Hypothalamus (tissue), 51 donors: ENCODE data around the gene DAP.
A peak's percentile ranks its signal among the peaks of the same experiment; 100 is the strongest.

ENCODE experiments used
- DNase-seq, 51 donors: peaks; one replicate each; lab custom pipeline; 2025; lab: John Stamatoyannopoulos, UW

DAP gene

DNA sequence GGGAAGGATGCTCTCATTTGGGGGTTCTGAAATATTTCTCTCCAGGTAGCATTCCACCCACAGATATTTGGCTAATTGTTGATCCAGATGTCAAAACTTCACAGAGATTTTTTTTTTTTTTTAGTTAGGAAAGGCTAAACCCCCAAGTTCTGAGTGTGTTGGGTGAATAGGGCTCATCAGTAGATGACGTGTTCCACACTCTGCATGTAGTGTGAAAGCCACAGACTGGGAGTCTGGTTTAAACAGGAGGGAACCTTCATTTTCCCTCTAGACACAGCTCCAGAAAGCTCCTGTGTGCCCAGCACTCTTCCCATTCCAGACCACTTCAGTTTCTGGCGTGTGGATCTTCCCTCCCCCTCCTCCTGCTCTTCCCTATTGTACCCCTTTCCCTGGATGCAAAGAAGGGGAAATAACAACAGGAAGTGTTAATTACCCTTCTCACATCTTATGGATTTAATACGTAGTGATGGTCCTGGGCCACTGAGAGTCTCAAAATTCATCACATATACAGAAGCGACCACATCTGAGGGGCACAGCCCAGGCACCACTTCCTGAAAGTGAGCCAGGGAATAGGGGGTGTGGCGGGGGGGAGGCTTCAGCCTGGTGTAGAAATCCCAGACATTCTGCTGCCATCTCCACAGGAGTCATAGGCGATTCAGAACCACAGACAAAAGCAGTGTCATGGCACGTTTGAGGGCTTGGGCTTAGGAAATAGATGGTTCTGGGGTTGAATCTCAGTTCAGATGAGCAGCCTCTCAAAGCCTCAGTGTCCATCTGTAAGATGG lies 65.1 kb downstream of the DAP start:
- no peak for DNase-seq

DNA sequence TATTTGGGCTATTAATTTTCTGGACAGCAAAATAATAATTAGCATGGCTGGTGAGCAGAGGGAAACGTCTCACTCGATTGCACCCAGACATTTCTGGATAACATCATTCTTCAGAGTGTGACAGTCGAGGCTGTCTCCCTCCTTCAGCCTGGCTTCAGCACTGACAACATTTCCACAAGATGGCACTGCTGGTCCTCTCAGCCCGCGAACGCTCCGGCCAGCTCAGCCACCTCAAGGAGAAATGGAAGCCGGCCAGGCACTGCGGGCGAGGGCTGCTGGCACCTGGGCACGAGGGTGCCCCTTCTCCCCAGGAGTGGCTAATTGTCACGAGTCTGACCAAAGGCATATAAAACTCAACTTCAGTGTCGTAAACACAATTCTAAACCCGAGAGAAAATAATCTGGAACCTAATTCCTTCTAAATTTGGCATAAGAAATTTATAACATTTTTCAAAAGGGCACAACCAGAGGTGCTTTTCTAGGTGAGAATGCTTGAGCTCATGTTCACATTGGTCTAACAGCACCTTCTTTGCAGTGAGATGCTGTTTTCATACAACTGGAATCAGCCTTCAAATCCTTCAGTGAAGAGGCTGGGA lies 65.9 kb downstream of the DAP start:
- DNase-seq, result peak in 50 of 51 donors; percentile 4 to 81 (median 48)

DNA sequence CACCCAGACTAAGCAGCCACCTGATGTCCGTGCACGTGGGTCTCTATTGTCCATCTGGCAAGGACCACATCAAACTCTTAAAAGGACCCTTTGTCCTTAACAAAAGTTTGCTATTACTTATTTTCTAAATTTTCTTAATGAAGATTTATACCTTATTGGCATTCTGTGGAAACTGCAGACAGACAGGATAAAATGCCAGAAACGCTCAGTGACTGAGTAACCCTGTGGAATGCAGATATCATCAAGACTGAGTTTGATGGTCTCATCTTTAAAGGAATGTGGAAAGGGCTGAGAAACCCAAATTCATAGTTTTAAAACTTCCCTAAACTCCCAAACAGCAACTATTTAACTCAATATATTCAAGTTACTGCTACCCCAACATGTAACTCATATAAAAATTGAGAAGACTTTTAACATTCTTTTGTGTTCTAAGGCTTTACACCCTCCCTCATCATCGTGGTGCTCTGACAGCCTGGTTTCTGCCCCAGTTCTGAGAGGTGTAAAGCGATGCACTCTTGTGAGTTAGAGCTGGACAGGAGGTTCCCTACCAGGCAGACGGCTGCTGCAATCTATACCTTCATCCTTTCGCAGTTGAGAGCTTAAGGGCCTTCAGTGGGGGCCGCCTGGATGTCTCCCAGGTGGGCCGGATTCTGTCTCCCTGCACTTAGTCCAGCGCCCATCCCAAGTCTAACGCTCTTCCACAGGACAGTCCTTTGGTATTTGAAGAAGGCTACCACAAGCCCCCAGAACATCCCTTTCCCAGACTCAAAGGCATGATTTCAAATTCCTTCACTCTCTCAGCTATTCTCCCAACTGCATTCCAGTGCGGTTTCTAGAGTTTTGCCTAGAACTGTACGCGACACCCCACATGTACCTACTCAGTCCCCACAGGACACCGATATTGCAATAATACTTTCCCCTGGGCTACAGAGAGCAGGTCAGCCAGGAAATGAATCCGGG lies 68.9 kb downstream of the DAP start:
- no peak for DNase-seq

DNA sequence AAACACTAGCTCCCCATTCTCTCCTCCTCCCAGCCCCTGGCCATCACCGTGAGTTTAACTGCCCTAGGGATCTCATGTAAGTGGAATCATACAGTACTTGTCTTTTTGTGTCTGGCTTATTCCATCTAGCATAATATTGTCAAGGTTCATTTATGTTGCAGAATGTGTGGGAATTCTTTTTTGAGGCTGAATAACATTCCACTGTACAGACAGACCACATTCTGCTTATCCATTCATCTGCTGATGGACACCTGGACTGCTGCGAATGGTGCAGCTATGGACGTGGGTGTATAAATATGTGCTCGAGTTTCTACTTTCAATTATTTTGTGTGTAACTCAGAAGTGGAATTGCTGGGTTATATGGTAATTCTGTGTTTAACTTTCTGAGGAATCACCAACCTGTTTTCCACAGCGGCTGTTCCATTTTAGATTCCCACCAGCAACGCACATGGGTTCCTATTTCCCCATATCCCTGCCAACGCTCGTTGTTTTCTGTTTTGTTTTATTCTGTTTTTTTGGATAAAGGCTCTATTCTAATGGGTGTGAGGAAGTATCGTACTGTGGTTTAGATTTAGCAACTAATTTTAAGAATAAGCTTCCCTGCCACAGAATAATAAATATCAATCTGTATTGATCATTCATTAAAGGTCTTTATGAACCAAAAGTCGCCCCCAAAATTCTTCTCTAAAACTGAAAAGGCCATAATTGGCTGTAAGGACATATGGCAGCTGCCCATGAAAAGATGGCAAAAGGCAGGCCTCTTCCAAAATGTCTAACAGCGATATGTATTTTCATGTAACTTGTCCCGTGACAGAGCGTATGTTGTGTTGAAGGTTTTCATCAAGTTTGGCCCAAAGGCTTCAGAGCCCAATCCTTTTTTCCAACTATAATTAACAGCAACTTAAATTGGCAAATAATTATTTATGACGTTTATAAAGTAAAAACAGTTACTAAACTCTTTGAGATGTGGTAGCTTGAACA lies 70.3 kb downstream of the DAP start:
- no peak for DNase-seq

DNA sequence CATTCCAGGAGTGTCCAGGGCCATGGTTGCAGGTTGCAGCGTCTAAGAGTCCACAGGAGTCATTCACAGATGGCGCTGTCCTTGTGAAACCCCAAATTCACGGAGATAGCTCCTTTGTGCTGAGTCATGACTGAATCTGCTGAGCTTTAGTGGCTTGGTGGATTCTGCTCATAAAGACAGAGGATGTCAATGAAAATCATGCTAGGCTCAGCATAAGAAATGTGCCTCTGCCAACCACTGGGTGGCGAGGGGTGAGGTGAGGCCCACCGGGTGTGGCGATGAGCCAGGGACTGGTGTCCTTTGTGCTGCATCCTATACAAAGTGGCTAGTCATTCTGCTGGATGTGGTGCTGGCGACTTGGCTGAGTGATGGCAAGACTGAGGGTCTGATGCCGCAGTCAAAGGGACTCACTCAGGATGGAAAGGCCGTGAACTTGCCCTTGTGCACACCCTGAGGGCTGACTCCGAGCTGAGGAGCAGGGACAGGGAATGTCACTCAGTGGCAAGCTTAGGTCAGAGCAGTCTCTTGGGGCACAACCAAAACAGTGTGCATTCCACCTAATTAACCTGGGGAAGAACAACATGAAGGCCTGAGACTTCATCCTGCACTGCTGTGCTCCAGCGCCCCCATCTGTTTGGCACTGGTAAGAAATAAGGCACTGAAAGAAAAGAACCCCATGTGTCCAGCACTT lies 71.5 kb downstream of the DAP start:
- no peak for DNase-seq

DNA sequence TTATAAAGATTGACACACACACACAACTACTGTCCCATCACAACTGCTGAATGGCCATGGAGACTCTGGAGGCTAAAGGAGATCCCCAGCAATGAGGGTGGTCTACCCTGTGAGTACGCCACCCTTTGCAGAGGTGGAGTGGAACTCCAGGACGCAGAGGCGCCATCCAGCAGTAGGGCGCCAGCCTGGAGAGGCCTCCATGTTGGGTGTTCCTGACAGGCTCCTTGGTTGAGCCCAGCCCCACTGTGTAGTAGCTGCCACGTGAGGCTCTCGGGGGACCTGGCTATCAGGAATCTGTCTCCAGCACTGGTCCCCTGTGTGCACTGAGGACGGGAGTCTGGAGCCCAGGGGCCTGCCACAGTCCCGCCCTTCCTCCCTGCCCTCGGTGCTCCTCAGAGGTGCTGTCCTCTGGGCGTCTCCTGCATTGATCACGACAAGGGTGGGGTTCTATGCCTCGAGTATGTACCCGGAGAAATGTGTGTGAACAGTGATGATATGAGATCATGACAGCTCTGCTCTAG lies 72.3 kb downstream of the DAP start:
- no peak for DNase-seq

DNA sequence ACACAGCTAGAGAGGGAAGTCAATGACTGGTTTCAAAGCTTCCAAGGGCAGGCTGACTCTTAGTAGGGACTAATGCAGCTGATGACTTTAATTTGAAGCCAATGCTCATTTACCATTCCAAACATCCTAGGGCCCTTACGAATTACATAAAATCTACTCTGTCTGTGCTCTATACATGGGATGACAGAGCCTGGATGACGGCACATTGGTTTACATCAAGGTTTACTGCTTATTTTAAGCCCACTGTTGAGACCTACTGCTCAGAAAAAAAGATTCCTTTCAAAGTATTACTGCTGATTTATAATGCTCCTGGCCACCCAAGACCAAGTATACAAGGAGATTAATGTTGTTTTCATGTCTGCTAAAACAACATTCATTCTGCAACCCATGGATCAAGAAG lies 74.1 kb downstream of the DAP start:
- no peak for DNase-seq

DNA sequence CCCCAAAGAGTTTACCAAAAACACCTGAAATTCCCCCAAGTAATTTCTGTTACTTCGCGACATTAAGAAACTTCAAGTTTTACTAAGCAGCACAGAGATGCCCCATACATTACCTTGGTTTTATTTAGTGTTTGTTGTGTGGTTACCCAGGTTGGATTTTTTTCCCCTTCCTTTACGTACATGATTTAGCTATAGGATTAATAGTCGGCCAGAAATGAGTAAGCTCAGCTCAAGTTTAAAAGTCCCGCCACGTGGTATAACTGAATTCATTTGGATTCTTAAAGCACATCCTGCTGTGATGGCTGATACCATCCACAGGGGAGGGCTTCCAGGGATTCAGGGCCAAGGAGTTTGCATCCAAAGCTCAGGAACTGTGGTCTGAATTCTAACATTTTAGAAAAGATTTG lies 75.9 kb downstream of the DAP start:
- DNase-seq, result no peak

DNA sequence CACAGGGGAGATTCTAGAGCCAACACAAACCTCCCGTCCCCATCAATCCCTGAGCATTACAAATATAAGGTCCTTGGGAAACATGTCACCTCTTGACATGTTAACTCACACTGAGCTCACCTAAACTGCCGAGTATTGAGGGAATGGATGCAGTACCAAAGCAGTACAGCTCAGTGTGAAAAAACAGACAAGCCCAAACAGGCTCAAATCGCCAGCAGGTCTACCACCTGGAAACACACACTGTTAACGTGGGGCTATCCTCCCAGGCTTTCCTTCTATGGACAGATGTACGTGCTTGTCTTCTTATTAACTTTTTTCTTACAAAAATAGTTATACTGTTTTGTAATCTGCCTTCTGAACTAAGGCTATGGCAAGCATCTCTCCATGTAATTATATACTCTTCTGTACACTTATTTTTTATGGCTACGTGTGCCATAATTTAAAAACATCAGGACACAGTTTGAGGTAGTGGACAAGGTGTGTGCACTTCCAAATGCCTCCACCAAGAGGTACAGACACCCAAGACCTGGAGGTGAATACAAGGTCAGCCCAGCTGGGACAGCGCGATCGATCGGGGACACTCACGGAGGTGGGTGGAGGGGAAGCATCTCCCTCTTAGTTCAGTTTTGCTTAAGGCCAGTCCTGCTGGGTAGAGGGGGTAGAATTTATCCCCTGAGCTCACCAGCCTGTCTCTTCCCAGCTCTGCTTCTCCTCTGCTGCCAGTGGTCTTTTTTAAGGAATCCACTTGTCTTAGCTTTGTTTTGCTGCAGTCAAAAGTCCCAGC lies 76.5 kb downstream of the DAP start:
- DNase-seq, result no peak

DNA sequence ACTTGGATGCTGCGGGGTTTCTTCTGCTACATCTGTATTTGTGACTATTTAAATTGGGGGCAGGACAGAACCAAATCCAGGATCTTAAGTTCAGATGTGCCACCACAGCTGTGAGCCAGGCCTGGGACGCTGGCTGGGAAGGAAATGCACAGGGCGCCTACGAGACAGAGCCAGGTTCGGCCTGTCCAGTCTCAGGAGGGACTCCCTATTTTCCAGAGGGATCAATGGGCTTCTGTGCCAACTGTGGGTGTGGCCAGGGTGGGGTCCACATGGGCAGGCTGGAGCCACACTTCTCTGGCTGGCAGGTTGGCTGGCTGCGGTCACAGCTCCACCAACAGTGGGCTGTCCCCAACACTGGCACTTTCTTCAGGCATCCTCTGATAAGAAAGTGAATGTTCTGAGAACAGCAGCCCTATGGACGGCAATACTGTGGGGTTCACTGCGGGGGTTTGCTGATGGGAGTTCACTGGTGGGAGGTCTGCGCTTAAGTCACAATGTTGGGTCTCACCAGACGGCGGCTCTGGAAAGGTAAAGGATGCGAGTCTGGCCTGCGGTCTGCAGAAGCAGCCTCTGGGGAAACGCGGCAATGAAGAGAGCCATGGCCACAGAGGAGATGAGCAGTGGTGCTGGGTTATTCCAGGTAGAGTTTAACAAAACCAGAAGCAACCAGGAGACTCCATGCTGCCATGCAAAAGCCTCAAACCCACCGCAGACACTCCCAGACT lies 78.1 kb downstream of the DAP start:
- DNase-seq, result no peak

DNA sequence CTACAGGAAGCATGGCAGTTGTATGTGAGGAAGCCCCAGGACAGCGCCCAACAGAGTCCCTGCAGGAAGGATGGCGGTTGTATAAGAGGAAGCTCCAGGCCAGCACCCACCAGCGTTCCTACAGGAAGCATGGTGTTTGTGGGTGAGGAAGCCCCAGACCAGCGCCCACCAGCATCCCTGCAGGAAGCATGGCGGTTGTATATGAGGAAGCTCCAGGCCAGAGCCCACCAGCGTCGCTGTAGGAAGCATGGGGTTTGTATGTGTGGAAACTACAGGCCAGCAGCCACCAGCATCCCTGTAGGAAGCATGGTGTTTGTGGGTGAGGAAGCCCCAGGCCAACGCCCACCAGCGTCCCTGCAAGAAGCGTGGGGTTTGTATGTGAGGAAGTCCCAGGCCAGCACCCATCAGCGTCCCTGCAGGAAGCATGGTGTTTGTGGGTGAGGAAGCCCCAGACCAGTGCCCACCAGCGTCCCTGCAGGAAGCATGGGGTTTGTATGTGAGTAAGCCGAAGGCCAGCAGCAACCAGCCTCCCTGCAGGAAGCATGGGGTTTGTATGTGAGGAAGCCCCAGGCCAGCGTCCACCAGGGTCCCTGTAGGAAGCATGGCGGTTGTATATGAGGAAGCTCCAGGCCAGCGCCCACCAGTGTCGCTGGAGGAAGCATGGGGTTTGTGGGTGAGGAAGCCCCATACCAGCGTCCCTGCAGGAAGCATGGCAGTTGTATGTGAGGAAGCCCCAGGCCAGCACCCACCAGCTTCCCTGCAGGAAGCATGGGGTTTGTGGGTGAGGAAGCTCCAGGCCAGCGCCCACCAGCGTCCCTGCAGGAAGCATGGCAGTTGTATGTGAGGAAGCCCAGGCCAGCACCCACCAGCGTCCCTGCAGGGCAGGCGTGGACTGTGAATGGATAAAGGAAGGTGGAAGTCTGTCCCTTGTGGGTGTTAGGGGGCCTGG lies 79.0 kb downstream of the DAP start:
- no peak for DNase-seq

DNA sequence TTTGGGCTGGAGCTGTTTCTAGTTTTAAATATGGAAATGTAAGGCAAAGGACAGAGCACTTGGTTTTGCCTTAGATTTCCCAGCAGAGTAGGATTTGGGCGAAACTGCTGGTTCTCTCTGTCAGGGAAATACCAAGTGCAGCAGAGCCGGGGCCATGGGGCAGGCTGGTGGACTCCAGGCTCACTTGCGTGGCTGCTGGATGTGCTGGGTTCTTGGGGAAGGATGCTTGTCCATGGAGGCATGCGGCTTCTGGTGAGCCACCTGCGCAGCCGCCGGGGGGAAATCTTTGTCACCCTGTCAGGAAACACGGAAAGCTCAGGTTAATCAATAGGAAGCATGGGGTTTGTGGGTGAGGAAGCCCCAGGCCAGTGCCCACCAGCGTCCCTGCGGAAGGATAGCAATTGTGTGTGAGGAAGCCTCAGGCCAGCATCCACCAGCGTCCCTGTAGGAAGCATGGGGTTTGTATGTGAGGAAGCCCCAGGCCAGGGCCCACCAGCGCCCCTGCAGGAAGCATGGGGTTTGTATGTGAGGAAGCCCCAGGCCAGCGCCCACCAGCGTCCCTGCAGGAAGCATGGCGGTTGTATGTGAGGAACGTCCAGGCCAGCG lies 80.1 kb downstream of the DAP start:
- DNase-seq, result no peak

DNA sequence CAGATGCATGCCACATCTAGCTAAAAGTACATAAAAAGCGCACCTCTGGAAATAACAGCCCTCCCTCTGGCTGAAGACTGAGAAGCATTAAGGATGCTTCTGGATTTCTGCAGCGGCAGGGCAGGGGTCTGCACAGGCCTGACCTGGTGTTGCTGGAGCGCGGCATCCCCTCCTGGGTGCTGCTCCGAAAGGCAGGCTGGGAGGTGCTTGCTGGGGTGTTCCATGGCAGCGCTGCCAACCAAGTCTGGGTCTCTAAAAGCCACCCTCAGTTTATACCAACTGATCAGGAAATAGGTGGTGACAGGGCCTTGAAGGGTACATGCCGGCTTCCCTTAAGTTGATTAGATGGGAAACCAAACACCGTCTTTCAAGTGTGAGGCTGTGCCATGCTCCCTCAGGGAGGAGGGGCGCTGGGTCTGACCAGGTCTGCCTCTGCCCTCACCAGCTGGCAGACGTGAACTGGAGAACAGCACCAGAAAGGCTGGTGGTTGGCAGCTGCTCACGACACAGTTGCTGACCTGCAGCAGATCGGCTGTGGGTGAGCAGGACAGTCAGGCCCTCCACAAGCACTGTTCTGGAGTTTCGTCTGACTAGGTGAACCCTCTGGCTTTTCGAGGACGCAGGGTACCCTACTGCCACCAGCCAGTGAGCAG lies 81.6 kb downstream of the DAP start:
- no peak for DNase-seq

DNA sequence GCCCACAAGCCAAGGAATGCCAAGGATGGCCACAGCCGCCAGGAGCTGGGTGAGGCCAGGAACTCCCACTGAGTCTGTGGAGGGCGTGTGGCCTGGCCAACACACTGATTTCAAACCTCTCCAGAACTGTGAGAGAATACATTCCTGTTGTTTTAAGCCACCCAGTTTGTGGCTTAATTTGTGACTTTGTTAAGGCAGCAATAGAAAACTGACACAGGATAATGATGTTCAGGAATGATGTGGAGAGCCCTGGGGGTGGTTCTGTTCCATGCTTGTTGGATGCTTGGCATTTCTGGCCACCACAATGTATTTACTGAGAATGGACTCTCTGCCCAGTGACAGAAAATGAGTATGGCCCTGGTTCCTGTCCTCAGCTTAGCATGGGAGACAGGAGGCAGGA lies 82.8 kb downstream of the DAP start:
- no peak for DNase-seq

DNA sequence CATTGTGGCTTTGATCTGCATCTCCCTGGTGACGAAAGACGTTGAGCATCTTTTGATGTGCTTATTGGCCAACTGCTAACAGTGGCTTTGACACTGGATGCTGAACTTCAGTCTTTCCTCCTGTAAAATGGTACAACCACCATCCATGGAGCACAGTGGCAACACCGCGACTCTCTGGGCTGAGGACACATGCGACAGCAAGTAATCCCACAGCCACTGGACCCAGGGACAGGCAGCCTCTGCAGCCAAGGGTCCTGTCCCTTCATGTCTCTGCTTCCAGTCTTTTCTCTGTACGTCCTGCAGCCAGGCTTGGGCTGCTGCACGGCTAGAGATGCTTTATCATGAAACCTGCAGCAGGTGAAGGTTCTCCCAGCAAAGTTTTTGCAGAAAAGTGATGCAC lies 83.5 kb downstream of the DAP start:
- no peak for DNase-seq

DNA sequence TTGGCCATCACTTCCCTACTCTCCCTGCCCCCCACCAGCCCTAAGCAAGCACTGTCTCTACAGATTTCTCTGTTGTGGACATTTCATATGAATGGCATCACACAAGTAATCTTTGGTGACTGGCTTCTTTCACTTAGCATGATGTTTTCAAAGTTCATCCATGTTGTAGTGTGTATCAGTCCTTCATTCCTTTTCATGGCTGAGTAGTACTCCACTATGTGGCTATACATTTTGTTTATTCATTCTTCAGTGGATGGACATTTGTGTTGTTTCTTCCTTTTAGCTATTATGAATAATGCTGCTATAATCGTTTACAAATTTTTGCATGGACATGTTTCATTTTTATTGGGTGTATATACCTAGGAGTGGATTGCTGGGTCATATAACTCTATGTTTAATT lies 84.1 kb downstream of the DAP start:
- no peak for DNase-seq
